ENCODE measurements around the gene PTPN1.

DNA sequence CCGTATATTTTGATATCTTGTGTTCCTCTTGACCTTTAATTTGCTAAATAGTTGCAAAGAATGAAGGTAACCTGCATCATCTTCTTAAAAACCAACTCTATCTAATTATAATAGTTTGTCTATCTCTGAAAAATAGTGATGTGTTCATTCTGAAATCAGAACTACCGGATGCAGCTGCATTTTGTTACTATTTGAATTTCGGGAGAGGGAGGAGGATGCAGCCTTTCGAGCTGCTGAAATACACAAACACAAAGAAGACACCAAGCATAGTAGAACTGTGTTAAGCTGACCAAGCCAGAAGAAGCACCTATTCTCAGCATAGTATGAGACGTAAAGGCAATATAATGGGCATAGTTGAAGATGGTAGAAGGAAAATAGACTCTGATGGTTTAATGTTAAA lies 33.1 kb downstream of the PTPN1 start:
- TF ChIP-seq, protein P1, sequence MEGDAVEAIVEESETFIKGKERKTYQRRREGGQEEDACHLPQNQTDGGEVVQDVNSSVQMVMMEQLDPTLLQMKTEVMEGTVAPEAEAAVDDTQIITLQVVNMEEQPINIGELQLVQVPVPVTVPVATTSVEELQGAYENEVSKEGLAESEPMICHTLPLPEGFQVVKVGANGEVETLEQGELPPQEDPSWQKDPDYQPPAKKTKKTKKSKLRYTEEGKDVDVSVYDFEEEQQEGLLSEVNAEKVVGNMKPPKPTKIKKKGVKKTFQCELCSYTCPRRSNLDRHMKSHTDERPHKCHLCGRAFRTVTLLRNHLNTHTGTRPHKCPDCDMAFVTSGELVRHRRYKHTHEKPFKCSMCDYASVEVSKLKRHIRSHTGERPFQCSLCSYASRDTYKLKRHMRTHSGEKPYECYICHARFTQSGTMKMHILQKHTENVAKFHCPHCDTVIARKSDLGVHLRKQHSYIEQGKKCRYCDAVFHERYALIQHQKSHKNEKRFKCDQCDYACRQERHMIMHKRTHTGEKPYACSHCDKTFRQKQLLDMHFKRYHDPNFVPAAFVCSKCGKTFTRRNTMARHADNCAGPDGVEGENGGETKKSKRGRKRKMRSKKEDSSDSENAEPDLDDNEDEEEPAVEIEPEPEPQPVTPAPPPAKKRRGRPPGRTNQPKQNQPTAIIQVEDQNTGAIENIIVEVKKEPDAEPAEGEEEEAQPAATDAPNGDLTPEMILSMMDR (IDR thresholded peaks at IDR 0.05; ENCODE audit: low read depth, low read length, missing input control), result no peak
- TF ChIP-seq SP1 (IDR thresholded peaks at IDR 0.05), result no peak
- TF ChIP-seq, protein P2, sequence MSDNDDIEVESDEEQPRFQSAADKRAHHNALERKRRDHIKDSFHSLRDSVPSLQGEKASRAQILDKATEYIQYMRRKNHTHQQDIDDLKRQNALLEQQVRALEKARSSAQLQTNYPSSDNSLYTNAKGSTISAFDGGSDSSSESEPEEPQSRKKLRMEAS (IDR thresholded peaks at IDR 0.05), result no peak
- no peak for TF ChIP-seq EGR1 (IDR thresholded peaks at IDR 0.05; ENCODE audit: low read depth in 2 of 2)
